ENCODE measurements around the gene RBMS1. TPM values are rescaled to one million over a fixed set of nuclear protein-coding genes. Genes with fewer than 3 reads are reported as not detected.

Gene RBMS1
- total RNA-seq, 4 donors from 2014 or later: 68.1 to 83.4 (median 72.5) TPM

DNA sequence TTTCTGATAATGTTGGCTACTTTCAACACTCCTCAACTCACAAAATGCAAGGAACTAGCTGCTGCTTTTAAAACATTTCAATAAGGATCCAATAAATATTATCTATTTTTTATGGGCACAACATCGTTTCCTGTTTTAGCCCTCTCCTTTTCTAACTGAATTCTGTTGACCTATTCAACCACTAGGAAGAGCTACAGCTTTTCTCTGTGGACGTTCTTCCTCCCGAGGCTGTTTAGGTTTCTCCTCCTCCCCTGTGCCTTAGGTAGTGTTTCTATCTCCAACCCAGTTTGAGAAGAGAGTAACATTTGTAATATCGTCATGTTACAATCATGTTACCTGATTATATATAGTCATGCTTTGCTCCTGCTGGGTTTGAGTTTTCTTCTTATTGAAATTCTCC lies 202.2 kb downstream of the RBMS1 start:
- WGBS, 2 donors: 70% methylated on average over 4 of the region's 4 CpGs
- Histone ChIP-seq H3K9me3 (no peaks in the 10 kb centered on the region), H3K27ac (no peak overlapping the region), H3K4me3 (no peak overlapping the region), H3K4me1 (peaks cover 0 to 70% (median 25%) of the 10 kb centered on the region in 4 donors), H3K27me3 (no peaks in the 10 kb centered on the region), H3K36me3 (peaks cover 0 to 11% (median 0%) of the 10 kb centered on the region in 3 donors)
- TF ChIP-seq, protein P1, sequence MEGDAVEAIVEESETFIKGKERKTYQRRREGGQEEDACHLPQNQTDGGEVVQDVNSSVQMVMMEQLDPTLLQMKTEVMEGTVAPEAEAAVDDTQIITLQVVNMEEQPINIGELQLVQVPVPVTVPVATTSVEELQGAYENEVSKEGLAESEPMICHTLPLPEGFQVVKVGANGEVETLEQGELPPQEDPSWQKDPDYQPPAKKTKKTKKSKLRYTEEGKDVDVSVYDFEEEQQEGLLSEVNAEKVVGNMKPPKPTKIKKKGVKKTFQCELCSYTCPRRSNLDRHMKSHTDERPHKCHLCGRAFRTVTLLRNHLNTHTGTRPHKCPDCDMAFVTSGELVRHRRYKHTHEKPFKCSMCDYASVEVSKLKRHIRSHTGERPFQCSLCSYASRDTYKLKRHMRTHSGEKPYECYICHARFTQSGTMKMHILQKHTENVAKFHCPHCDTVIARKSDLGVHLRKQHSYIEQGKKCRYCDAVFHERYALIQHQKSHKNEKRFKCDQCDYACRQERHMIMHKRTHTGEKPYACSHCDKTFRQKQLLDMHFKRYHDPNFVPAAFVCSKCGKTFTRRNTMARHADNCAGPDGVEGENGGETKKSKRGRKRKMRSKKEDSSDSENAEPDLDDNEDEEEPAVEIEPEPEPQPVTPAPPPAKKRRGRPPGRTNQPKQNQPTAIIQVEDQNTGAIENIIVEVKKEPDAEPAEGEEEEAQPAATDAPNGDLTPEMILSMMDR (IDR thresholded peaks at IDR 0.05): no peak
- TF ChIP-seq EP300 (IDR thresholded peaks at IDR 0.05): no peak
- TF ChIP-seq POLR2A (IDR thresholded peaks at IDR 0.05): no peak
- no peak for DNase-seq (ENCODE audit: low spot score in 2 of 2)

DNA sequence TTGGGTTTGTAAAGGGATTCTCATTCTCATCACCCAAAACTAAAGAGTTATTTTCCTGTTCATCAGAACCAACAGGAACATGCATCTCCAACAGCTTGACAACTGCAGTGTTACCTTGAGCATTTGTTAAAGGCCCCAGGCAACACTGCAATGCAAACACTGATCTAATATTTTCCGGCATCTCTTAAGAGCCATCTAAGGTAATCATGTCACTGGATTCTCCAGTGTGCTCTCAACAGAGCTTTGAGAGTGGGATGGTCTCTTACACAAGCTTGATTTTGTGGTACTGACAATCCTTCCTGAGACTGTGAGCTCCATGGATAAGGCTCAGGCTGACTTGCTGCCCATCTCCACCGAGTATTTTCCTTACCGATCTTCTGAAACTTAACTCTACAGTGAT lies 203.0 kb downstream of the RBMS1 start:
- peak overlapping the region in 1 of 4 donors; percentile 28 for H3K27ac ChIP-seq
- H3K4me3 ChIP-seq: no peak overlapping the region
- WGBS, 2 donors: 93 to 94% methylated on average over 3 of the region's 3 CpGs
- H3K9me3 ChIP-seq: no peaks in the 10 kb centered on the region
- H3K36me3 ChIP-seq: peaks cover 0 to 19% (median 0%) of the 10 kb centered on the region in 3 donors
- peaks cover 0 to 64% (median 25%) of the 10 kb centered on the region in 4 donors for H3K4me1 ChIP-seq
- TF ChIP-seq POLR2A (IDR thresholded peaks at IDR 0.05) (no peak), EP300 (IDR thresholded peaks at IDR 0.05) (no peak)
- TF ChIP-seq, protein P1 (IDR thresholded peaks at IDR 0.05): no peak
- no peak for DNase-seq (ENCODE audit: low spot score in 2 of 2)
- H3K27me3 ChIP-seq: no peaks in the 10 kb centered on the region

DNA sequence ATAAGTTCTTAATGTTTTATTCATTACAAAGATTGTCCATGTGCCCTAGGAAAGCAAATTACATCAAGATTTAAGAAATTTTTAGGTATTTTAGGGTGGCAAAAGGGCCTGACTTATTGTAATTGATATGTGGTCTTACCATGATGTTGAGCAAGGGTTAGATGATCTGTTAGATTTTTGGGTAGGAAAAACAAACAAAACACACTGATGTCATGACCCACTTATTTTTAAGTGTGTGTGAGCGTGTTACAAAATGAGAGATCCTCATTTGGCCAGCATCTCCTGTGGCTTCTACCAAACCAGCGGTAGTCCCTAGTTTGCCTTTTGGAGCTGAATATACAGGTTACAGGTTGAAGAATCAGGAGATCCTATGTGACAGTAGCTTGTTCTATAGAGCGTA lies 203.8 kb downstream of the RBMS1 start:
- Histone ChIP-seq H3K4me1 (peaks cover 0 to 56% (median 23%) of the 10 kb centered on the region in 4 donors), H3K9me3 (no peaks in the 10 kb centered on the region), H3K36me3 (peaks cover 0 to 23% (median 0%) of the 10 kb centered on the region in 3 donors), H3K4me3 (no peak overlapping the region), H3K27ac (peak overlapping the region in 2 of 4 donors; percentile 18 to 22), H3K27me3 (no peaks in the 10 kb centered on the region)
- DNase-seq (ENCODE audit: low spot score in 2 of 2): no peak
- 58 to 72% methylated on average over 3 of the region's 3 CpGs for WGBS, 2 donors
- TF ChIP-seq, protein P1 (IDR thresholded peaks at IDR 0.05): no peak
- TF ChIP-seq EP300 (IDR thresholded peaks at IDR 0.05) (peak in 1 of 2 donors; percentile 40), POLR2A (IDR thresholded peaks at IDR 0.05) (no peak)

DNA sequence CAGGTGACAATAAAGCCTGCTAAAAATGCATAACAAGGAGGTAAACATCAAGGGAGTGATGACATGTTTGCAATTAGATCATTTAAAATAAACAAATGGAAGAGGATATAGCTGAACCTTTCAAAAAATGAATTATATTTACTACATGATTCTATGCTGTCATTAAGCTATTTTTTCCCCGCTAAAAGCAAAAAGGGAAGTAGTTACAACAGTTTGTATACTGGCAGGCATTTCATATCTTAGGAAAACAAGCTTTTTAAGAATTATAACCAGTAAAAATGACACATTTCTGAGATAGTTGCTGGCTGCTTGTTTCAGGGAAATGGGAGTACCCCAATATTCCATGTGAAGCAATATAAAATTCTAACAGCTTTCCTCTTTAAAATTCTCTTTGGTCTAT lies 204.5 kb downstream of the RBMS1 start:
- Histone ChIP-seq H3K4me3 (no peak overlapping the region), H3K9me3 (no peaks in the 10 kb centered on the region), H3K36me3 (peaks cover 0 to 30% (median 0%) of the 10 kb centered on the region in 3 donors), H3K4me1 (peaks cover 0 to 49% (median 16%) of the 10 kb centered on the region in 4 donors), H3K27me3 (no peaks in the 10 kb centered on the region), H3K27ac (peak overlapping the region in 2 of 4 donors; percentile 18 to 22)
- TF ChIP-seq POLR2A (IDR thresholded peaks at IDR 0.05) (no peak), EP300 (IDR thresholded peaks at IDR 0.05) (no peak)
- TF ChIP-seq, protein P1 (IDR thresholded peaks at IDR 0.05): no peak
- WGBS, 2 donors: 57 to 58% methylated on average over 1 of the region's 1 CpG
- no peak for DNase-seq (ENCODE audit: low spot score in 2 of 2)

DNA sequence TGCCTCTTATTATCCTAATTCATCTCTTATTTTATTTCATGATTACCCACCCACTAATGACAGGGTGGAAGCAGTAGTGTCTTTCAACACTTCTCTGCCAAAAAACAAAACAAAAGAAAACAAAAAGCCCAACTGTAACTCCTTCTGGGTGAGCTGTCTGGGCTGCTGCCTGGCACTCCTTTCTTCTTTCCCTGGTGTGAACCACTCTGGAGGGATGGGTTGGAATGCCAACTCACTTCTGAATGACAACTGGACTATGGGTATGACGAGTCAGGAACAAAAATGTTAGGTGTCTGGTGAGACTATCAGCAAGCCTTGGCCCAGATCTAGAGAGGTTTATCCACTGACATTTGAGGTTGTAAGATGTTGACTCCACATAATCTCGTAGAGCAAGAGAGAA lies 205.3 kb downstream of the RBMS1 start:
- H3K4me1 ChIP-seq: peaks cover 0 to 42% (median 13%) of the 10 kb centered on the region in 4 donors
- H3K4me3 ChIP-seq: no peak overlapping the region
- no peaks in the 10 kb centered on the region for H3K9me3 ChIP-seq
- no peak for DNase-seq (ENCODE audit: low spot score in 2 of 2)
- WGBS, 2 donors: 47 to 53% methylated on average over 2 of the region's 2 CpGs
- peaks cover 0 to 38% (median 0%) of the 10 kb centered on the region in 3 donors for H3K36me3 ChIP-seq
- H3K27me3 ChIP-seq: no peaks in the 10 kb centered on the region
- TF ChIP-seq EP300 (IDR thresholded peaks at IDR 0.05) (no peak), POLR2A (IDR thresholded peaks at IDR 0.05) (no peak)
- TF ChIP-seq, protein P1 (IDR thresholded peaks at IDR 0.05): no peak
- H3K27ac ChIP-seq: peak overlapping the region in 2 of 4 donors; percentile 1 to 23

All from tibial nerve (tissue), 4 donors.